ENCODE data around the gene NLK.
"Not testable (repeated sequence)": the region's sequence is repeated elsewhere in the genome, so short reads cannot be mapped to it uniquely, and the experiment has no call there.

Gene NLK

GRCh38 chr17:28076144-28076543, 33.7 kb downstream of the NLK start:
- DNase-seq = no peak

- DNase-seq = not testable (repeated sequence)
Measured at GRCh38 chr17:28077140-28077539, 34.7 kb downstream of the NLK start.

- no peak for DNase-seq
Measured at GRCh38 chr17:28078341-28079229, 36.1 kb downstream of the NLK start.

- no peak for DNase-seq
Measured at GRCh38 chr17:28081467-28081866, 39.0 kb downstream of the NLK start.

- no peak for DNase-seq
Measured at GRCh38 chr17:28085766-28086165, 43.3 kb downstream of the NLK start.

GRCh38 chr17:28086519-28086918, 44.0 kb downstream of the NLK start:
- DNase-seq = no peak

- DNase-seq = no peak
Measured at GRCh38 chr17:28087743-28088142, 45.3 kb downstream of the NLK start.

- no peak for DNase-seq
Measured at GRCh38 chr17:28090551-28090950, 48.1 kb downstream of the NLK start.

- DNase-seq = no peak
Measured at GRCh38 chr17:28092088-28092487, 49.6 kb downstream of the NLK start.

- DNase-seq = no peak
Measured at GRCh38 chr17:28093999-28094716, 51.7 kb downstream of the NLK start.

- no peak for DNase-seq
Measured at GRCh38 chr17:28096756-28097155, 54.3 kb downstream of the NLK start.

- DNase-seq = no peak
Measured at GRCh38 chr17:28097254-28097653, 54.8 kb downstream of the NLK start.

- no peak for DNase-seq
Measured at GRCh38 chr17:28097901-28098300, 55.4 kb downstream of the NLK start.

GRCh38 chr17:28098591-28098990, 56.1 kb downstream of the NLK start:
- not testable (repeated sequence) for DNase-seq

- no peak for DNase-seq
Measured at GRCh38 chr17:28100251-28100650, 57.8 kb downstream of the NLK start.

GRCh38 chr17:28100936-28101335, 58.5 kb downstream of the NLK start:
- DNase-seq = no peak

GRCh38 chr17:28101919-28102318, 59.4 kb downstream of the NLK start:
- DNase-seq = no peak

GRCh38 chr17:28105501-28105900, 63.0 kb downstream of the NLK start:
- DNase-seq = no peak

- no peak for DNase-seq
Measured at GRCh38 chr17:28110184-28110583, 67.7 kb downstream of the NLK start.

- DNase-seq = no peak
Measured at GRCh38 chr17:28112181-28112580, 69.7 kb downstream of the NLK start.

- DNase-seq = no peak
Measured at GRCh38 chr17:28112606-28113005, 70.1 kb downstream of the NLK start.

GRCh38 chr17:28113269-28113668, 70.8 kb downstream of the NLK start:
- no peak for DNase-seq

GRCh38 chr17:28115046-28115445, 72.6 kb downstream of the NLK start:
- no peak for DNase-seq

GRCh38 chr17:28117304-28117703, 74.8 kb downstream of the NLK start:
- DNase-seq = no peak
